Stomach smooth muscle (tissue), 2 donors: ENCODE data around the gene CCDC187.

Experiments used
- H3K27ac ChIP-seq: one replicate; pipeline ENCODE4 v1.7.0; 2013; ENCODE audit warnings: mild to moderate bottlenecking, low read length, inconsistent platforms
- H3K27me3 ChIP-seq, 2 donors: one replicate each; pipeline ENCODE4 v1.7.0; 2013; ENCODE audit warnings: low read length in 2 of 2; ENCODE audit not compliant: insufficient read depth in 2 of 2, control insufficient read depth in 1 of 2
- H3K36me3 ChIP-seq, 2 donors: one replicate each; pipeline ENCODE4 v1.7.0; 2013; ENCODE audit warnings: low read length in 2 of 2; ENCODE audit not compliant: control insufficient read depth in 2 of 2, insufficient read depth in 2 of 2
- H3K4me1 ChIP-seq: one replicate; pipeline ENCODE4 v1.7.0; 2013; ENCODE audit warnings: low read length; ENCODE audit not compliant: control insufficient read depth, insufficient read depth
- H3K4me3 ChIP-seq, 2 donors: one replicate each; pipeline ENCODE4 v1.7.0; 2013; ENCODE audit warnings: low read length in 2 of 2
- H3K9ac ChIP-seq, 2 donors: one replicate each; pipeline ENCODE4 v1.7.0; 2013; ENCODE audit warnings: low read length in 2 of 2, mild to moderate bottlenecking in 1 of 2
- H3K9me3 ChIP-seq, 2 donors: one replicate each; pipeline ENCODE4 v1.7.0; 2013; ENCODE audit warnings: low read length in 2 of 2; ENCODE audit not compliant: control insufficient read depth in 2 of 2
- donor health status: healthy.
- donor health status: Pancreatic carcinoma.

Gene CCDC187

DNA sequence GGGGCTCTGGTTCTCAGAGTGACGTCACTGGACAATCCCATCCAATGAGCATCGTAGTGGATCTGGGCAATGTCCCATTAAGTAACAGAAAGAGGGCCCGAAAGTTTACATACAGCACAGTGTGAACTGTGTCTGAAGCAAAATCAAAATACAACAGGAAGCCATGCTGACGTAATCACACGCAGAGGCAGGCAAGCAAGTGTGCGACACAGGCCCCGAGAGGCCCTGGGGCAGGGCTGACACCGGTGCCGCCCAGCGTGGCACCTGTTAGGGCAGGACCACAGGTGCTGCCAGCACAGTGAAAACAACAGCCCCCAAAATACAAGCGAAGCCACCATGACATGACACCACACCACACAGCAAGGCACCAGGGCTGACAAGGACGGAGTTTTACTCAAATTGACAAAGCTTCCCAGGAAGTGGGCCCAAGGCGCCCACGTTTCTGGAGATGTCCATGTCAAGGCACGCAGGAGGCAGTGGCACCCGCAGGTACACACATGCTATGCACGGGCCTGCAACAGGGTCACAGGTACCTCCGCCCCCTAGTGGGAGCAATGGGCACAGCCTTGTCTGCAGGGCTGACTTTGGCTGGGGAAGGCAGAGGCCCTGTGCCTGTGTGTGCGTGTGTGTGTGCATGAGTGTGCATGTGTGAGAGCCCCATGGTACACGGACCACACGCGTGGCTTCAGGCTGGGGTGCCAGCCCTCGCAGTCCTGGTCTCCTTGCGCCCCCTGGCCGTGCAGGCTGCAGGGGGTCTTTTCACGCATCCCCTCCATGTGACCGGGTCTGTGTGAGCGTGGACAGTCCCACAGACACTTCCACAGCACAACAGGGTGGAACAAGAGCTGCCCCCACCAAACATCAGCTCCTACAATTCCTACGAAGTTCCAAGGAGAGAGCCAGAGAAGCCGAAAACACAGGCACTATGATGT, 77.9 kb downstream of the CCDC187 start:
- Histone ChIP-seq H3K9me3 (no peaks in the 10 kb centered on the region), H3K4me1 (no peaks in the 10 kb centered on the region), H3K27me3 (no peaks in the 10 kb centered on the region), H3K9ac (no peak overlapping the region), H3K27ac (no peak overlapping the region), H3K36me3 (peaks cover 11 to 22% of the 10 kb centered on the region in 2 donors), H3K4me3 (no peak overlapping the region)

DNA sequence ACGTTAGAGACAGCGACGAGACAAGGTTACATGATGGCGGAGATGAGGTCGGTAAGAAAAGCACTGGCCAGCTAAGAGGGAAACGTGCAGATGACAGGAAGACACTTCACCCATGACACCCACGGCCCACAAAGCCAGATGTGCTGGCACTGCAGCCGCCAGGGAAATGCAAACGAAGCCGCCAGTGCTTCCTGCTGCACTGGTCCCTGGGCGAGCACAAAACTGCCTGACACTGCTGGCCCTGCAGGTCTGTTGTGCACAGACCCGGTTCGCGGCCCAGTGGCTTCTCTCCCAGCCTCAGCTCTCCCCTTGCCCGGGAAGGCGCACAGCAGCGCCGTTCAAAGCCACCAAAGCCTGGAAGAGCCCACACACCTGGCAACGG, 78.5 kb downstream of the CCDC187 start:
- Histone ChIP-seq H3K27ac (no peak overlapping the region), H3K4me3 (no peak overlapping the region), H3K27me3 (no peaks in the 10 kb centered on the region), H3K9me3 (no peaks in the 10 kb centered on the region), H3K4me1 (no peaks in the 10 kb centered on the region), H3K9ac (no peak overlapping the region), H3K36me3 (peaks cover 11 to 23% of the 10 kb centered on the region in 2 donors)

DNA sequence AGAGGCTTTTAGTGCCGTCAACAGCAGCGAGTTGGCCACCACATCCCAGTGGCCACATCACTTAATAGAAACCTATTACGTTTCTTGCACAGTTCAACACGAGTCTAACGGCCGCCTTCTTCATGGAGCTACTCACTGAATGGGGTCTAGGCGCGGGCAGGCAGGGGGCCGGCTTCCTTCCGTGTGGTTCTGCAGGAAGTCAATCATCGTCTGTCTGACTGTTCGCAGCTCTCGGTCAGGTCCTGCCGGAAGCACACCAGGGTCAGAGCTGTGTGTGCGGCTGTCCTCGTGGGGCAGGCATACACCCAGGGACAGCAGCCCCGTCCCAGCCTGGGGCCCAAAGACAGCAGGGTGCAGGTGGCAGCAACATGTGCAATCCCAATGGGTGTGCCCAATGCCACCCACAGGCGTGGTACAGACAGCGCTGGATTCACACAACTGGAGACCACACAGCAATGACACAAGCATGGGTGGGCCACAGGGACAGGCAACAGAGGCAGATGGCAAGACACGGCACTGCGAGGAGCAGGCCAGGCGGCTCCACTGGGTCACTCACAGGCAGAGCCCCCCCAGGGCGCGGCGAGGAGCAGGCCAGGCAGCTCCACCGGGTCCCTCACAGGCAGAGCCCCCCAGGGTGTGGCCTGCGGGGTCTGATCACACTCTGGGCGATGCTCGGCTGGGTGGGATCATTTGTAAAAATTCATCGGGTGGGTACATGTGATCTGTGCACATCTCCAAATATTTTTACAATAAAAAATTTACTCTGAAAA, 79.8 kb downstream of the CCDC187 start:
- Histone ChIP-seq H3K36me3 (peaks cover 11 to 25% of the 10 kb centered on the region in 2 donors), H3K4me1 (no peaks in the 10 kb centered on the region), H3K9me3 (no peaks in the 10 kb centered on the region), H3K27ac (no peak overlapping the region), H3K4me3 (no peak overlapping the region), H3K9ac (no peak overlapping the region), H3K27me3 (no peaks in the 10 kb centered on the region)

DNA sequence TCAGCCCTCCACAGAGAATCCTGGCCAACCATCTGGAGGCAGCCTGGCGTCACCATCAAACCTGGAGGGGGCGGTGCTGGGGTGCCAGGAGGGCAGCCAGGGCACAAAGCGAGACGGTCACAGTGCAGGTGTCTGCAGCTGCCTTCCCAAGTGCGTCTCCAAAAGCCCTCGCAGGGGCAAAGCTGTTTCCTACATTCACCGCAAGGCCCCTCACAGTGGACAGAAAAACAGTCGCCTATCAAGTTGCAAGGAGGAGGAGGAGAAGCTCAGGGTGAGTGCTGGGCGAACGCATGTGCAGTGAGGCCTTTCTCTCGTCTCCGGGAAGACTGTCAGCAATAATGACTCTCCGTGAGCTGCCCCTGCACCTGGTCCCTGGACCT, 81.0 kb downstream of the CCDC187 start:
- Histone ChIP-seq H3K27ac (no peak overlapping the region), H3K4me1 (no peaks in the 10 kb centered on the region), H3K9ac (no peak overlapping the region), H3K4me3 (no peak overlapping the region), H3K36me3 (peaks cover 13 to 26% of the 10 kb centered on the region in 2 donors), H3K27me3 (no peaks in the 10 kb centered on the region), H3K9me3 (no peaks in the 10 kb centered on the region)

DNA sequence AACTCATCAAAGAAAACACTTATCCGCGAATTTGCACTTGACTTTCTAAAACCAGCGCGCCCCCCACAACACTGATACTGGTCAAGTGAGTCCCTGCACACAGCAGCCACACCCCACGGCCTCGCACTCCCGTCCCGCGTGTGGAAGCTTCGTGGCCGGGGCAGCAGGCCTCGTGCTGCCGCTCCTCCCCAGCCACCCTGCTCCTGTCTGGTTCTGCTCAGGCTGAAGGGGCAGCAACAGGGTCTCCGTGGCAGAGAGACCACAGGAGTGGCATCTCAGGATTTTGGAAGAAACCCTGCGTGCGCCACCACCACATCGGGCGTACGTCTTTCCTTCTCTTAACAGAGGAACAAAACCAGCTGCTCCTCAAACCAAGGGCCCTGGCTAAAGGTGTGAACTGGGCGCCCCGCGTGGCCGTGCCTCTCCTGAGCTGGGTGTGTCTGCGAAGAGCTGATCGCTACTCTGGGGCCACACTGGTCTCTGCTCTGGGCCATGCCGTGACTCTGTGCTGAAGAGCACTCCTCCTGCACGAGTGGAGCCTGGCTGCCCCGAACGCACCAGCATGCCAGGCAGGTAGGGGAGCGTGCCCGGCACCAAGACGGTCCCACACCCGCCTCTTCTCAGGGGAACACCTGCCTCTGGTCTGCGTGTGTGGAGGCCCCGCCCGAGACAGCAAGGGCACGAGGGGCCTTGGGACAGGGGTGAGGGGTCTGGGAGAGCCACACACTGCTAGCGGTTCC, 81.6 kb downstream of the CCDC187 start:
- H3K27me3 ChIP-seq: no peaks in the 10 kb centered on the region
- H3K9ac ChIP-seq: no peak overlapping the region
- peaks cover 17 to 29% of the 10 kb centered on the region in 2 donors for H3K36me3 ChIP-seq
- H3K27ac ChIP-seq: no peak overlapping the region
- H3K4me1 ChIP-seq: no peaks in the 10 kb centered on the region
- H3K9me3 ChIP-seq: no peaks in the 10 kb centered on the region
- H3K4me3 ChIP-seq: no peak overlapping the region

DNA sequence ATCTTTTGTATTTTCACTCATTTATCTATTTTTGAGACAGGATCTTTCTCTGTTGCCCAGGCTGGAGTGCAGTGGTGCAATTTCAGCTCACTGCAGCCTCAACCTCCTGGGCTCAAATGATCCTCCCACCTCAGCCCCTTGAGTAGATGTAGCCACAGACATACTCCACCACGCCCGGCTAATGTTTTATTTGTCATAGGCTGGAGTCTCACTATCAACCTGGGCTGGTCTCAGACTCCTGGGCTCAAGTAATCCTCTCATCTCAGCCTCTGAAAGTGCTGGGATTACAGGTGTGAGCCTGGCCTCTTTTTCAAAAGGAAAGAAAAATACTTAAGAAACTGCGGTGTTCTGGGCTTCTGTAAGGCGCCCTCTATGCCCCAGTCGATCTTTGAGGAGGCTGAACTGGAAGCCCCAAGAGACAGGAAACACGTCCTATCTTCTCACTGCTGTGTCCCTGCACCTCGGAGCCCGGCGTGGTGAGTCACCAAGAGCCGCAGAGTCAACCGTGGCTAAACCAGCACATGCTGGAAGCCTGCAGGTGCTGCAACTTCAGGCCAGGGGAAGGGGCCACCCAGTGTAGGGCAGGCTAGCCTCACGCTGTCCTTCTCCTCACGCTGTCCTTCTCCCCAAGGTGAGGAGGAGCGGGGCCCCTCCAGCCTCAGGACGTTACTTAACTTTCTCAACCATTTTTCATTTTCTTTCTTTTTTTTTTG, 83.7 kb downstream of the CCDC187 start:
- Histone ChIP-seq H3K36me3 (peaks cover 26 to 34% of the 10 kb centered on the region in 2 donors), H3K27me3 (no peaks in the 10 kb centered on the region), H3K4me3 (no peak overlapping the region), H3K9me3 (no peaks in the 10 kb centered on the region), H3K9ac (no peak overlapping the region), H3K4me1 (no peaks in the 10 kb centered on the region), H3K27ac (no peak overlapping the region)

DNA sequence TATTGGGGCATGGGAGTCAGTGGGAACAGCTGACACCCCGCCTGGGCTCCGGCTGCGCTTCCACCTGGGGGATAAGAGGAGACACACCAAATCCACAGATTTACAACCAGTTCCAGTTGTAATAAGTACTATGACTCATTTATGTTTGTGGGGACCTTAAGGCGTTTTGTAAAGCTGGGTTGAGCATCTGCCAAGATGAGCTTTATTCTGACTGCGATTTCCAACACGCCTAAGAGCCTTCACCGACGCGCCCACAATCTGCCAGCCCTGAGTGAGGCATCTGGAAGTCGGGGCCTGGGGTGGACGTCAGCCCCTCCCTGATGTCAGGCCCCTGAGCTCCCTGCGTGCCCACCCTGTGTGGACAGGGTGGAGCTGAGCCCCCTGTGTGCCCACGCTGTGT, 84.6 kb downstream of the CCDC187 start:
- Histone ChIP-seq H3K27ac (no peak overlapping the region), H3K36me3 (peaks cover 34 to 37% of the 10 kb centered on the region in 2 donors), H3K27me3 (no peaks in the 10 kb centered on the region), H3K9me3 (no peaks in the 10 kb centered on the region), H3K9ac (no peak overlapping the region), H3K4me3 (no peak overlapping the region), H3K4me1 (no peaks in the 10 kb centered on the region)

DNA sequence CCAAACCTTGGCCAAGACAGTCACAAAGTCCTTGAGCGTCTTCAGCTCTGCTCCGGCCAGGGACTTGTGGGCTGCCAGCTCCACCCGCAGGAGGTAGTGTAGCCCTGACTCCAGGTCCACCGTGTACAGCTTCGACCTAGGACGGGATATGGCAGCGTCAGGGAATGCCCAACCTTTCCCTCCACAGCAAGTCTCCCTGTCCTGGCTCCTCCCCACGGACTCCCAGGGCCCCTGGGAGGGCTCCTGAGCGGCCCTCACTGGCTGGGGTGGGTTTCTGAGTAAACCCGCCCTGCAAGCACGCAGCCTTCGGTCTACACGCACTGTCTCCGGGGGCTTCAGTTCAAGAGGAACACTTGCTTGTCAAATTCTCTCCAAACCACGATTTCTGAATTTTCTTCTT, 85.2 kb downstream of the CCDC187 start:
- H3K9me3 ChIP-seq: no peaks in the 10 kb centered on the region
- no peak overlapping the region for H3K4me3 ChIP-seq
- no peaks in the 10 kb centered on the region for H3K27me3 ChIP-seq
- H3K36me3 ChIP-seq: peaks cover 33 to 37% of the 10 kb centered on the region in 2 donors
- H3K4me1 ChIP-seq: no peaks in the 10 kb centered on the region
- H3K27ac ChIP-seq: no peak overlapping the region
- no peak overlapping the region for H3K9ac ChIP-seq

DNA sequence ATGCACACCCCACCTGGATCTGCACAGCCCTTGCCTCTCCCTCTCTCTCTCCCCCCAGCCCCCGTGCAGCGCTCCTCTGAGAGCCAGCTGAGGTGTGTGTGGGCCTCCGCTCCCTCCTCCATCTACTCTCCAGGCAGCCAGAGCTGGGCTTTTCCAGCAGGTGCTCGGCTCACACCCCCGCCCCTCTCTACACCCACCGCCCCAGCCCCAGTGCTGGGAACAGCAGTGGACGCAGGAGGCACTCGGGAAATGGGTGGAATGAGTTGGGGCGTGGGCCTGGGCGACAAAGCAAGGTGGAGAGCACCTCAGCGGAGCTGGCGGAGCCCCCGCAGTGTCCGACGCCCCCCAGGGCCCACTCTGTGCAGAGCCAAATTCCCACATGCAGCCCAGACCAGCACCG, 85.6 kb downstream of the CCDC187 start:
- Histone ChIP-seq H3K27ac (no peak overlapping the region), H3K4me1 (no peaks in the 10 kb centered on the region), H3K9me3 (no peaks in the 10 kb centered on the region), H3K9ac (no peak overlapping the region), H3K27me3 (no peaks in the 10 kb centered on the region), H3K36me3 (peaks cover 31 to 36% of the 10 kb centered on the region in 2 donors), H3K4me3 (no peak overlapping the region)
